ENCODE results near the gene GALK1.
"Not testable (repeated sequence)": the region's sequence is repeated elsewhere in the genome, so short reads cannot be mapped to it uniquely, and the experiment has no call there.

DNA sequence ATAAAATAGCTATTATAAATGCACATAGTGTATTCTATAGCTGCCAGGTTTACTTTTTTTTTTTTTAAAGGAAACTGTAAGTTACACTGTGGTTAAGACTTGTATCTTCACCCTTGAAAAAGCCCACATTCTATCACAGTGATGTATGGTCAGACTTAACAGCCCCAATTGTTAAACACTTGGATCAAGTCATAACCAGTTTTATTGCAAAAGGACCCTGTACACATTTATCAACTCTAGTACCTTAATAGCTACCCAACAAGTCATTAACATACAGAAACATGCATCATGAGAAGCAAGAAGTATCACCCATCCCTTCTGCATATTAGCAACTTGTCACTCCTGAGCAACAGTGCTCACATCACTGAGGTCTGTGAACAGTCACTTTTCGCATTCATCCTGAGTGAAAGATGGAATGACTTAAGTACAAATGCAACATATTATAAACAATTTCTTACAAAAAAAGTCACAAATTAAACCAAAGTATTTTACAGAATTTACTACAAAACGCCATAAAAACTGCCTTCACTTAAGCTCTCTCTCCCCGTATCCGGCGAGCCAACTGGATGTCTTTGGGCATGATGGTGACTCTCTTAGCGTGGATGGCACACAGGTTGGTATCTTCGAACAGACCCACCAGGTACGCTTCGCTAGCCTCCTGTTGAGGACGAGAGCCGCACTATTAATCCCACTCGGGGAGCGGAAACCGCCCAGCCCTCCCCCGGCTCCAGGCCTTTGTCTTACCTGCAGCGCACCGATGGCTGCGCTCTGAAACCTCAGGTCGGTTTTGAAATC is 13.3 kb upstream of the GALK1 start:
- not testable (repeated sequence) for TF ChIP-seq CTCF (IDR thresholded peaks at IDR 0.05); ZFX (IDR thresholded peaks at IDR 0.05; ENCODE audit: borderline replicate concordance)

All from 22Rv1 (cell line).